HG03469 (cell line): ENCODE measurements around the gene CRHR2.

Experiments used
- ATAC-seq: cut with Tn5 transposase; IDR thresholded peaks from one replicate; pipeline ENCODE4 v1.9.1; 2021; ENCODE audit warnings: mild to moderate bottlenecking, moderate library complexity, moderate number of reproducible peaks; ENCODE audit not compliant: unreplicated experiment

The CRHR2 gene

GRCh38 chr7:30707391-30708357, 25.4 kb upstream of the CRHR2 start:
- no peak for ATAC-seq

GRCh38 chr7:30706908-30707307, 24.7 kb upstream of the CRHR2 start:
- ATAC-seq, result no peak

DNA sequence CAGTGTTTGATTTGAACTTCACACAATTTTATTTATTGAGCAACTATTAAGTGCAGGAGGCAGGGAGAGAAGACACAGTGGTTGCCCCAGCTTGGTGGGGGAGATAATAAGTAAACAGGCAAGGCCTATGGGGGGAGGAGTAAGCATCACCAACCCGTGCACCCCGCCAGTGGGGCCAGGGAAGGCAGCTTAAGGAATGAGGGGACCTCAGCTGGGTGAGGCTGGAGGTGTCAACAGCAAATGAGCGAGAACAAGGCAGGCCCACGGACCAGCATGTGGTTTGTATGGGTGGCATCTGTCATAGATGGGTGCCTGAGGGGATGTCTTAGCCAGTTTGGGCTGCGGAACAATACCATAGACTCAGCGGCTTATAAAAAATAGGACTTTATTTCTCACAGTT, 24.1 kb upstream of the CRHR2 start:
- no peak for ATAC-seq

DNA sequence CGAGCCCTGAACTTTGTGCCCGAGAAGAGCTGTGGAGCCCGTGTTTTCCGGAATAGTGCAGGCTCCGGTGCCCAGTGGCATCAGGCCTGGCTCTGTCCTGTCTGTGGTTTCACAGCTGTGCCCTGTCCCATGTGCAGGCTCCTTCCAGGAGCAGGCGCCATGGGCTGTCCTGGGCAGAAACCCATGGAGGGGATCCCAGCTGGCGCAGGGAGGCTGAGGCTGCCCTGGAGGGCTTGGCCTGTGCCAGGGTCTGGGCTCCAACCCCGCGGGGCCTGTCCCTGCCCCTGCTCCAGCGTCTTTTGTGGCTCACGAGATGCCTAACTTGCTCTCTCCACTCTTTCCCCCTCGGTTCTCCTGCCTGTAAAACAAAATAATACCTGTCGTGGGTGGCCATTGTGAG, 23.3 kb upstream of the CRHR2 start:
- ATAC-seq, result no peak

GRCh38 chr7:30705008-30705407, 22.8 kb upstream of the CRHR2 start:
- ATAC-seq, result no peak

- no peak for ATAC-seq
Observed at GRCh38 chr7:30703756-30704155, 21.5 kb upstream of the CRHR2 start.

DNA sequence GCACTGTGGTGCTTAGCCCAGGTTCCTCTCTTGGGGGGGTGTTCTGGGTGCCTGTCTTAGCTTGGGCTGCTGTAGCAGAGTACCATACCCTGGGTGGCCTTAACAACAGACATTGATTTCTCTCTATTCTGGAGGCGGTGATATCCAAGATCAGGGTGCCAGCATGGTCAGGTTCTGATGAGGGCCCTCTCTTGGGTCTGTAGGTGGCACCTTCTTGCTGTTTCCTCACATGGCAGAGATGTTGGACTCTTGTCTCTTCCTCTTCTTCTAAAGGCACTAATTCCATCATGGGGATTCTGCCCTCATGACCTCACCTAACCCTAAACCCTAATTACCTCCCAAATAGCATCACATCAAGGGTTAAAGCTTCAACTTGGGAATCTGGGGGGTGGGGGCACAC, 19.9 kb upstream of the CRHR2 start:
- no peak for ATAC-seq

DNA sequence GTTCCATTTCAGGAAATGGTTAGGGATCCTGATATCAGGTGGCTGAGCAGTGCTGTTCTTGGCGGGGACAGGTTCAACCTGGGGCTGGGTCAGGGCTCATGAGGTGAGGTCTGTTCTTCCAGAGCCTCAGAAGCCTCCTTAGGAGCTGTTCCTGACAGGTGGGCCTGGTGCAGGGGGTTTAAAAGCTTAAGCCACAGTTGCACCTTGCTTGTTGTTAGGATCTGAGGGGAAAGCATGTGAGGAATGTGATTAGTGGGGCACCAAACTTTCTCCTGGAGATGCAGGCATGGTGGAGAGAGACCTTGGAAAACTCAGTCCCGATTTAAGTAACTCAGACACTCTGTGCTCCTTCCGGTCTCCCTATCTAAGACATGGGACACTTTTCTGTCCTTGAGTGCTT, 18.7 kb upstream of the CRHR2 start:
- ATAC-seq, result no peak

GRCh38 chr7:30699706-30700495, 17.6 kb upstream of the CRHR2 start:
- no peak for ATAC-seq

DNA sequence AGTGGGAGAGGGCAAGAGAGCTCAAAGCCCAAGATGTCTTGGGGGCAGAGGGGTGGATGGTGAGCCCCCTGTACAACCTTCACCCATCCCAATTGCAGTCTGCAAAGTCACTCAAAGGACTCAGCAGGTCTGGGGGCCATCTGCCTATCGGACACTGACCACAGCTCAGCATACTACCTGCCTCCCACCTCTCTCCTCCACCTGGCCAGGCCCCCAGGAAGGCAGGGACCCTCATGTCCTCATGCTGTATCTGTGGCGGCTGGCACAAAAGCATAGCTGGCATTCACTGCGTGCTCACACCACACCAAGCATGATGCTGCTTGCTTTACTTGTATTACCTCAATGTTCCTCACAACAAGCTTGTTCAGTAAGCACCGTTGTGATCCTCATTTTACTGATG, 16.2 kb upstream of the CRHR2 start:
- ATAC-seq, result no peak

- ATAC-seq, result no peak
Observed at GRCh38 chr7:30697719-30698460, 15.6 kb upstream of the CRHR2 start.

- ATAC-seq, result no peak
Observed at GRCh38 chr7:30694774-30695721, 12.8 kb upstream of the CRHR2 start.

GRCh38 chr7:30694218-30694745, 12.0 kb upstream of the CRHR2 start:
- ATAC-seq, result no peak

DNA sequence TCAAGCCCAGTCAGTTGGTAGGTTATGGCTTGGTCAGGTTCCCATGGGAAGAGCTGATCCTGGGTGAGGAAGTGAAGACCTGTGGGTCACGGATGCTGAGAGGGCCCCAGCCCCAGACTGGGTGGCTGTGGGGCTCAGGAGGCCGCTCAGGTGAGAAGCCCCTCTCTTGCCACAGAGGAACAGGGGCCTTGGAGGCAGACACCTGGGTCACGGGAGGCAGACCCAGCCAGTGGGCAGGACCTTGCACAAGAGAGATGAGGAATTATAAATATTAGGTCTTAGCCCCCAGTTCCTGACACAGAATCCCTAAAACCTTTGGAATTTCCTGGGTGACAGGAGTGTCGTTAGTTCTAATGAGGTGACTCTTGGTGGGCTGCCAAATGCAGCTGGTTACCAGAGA, 10.6 kb upstream of the CRHR2 start:
- no peak for ATAC-seq

DNA sequence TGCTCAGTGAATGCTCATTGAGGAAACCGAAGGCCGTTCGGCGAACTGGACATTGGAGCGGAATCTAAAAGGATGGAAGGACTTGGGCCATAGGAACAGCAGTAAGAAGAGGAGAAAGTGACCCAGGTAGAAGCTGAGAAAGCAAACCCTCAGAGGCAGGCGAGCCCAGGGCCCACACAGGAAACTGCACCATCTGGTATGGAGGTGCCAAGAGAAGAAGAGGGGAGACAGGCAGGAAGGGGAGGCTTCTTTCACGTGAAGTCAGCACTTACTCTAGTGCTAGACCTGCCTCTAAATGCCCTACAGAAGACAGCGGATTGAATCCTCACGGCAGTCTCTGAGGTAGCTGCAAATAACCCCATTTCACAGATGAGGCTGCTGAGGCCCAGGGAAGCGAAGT, 10.2 kb upstream of the CRHR2 start:
- ATAC-seq, result no peak

DNA sequence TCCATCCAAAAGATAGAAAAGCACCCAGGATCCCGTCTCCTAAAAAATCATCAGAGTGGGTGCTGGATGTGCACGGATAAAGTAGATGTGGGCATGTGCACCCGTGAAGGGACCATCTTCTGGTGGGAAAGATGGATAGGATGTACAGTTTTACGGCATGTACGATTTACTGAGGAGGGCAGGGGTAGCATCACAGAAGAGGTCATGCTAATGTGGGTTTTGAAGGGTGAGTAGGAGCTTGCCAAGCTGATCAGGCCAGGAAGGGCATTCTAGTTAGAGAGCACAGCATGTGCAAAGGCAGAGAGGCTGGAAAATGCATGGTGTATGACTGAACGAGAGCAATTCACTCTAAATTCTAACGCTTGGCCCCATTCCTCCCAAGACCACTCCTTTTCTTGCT, 7.8 kb upstream of the CRHR2 start:
- ATAC-seq, result no peak

DNA sequence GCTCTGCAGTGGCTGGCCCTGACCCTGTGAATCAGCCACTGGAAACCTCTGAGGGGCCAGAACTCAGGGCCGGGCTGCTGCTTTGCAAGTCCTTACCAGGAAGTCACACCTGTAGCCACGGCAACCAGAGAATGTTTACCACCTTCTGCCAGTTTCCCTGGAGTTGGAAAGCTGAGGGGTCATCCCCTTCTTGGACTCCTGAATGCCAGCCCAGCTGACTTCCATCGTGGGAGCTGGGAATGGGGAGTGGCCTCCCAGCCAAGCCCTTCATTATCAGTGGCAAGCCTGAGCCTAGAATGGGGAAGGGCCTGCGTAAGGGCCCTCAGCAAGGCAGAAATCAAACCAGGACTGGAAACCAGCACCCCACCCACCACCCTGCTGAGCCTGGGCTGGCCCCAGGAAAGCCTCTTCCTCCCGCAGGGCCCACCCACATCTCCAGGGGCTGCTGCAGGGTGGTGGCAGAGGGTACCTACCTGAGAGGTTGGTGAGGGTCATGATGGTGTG, 6.5 kb upstream of the CRHR2 start:
- no peak for ATAC-seq

DNA sequence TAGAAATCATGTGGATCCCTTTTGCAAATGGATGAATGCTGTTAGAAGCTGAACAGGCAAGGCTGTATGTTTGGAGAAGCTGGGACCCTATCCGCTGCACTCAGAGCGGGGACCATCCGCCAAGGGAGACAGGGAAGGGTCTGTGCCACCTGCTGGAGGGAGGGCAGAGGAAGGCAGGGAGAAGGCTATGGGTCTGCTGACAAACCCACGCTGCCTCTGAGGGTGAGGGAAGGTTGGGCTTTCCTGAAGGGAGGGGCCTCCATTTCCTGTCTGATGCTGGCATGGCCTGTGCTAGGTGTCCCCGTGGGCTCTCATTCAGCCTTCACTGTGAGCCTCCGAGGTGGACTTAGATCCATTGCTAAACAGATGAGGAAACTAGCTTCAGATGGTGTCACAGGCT, 5.3 kb upstream of the CRHR2 start:
- ATAC-seq, result no peak

GRCh38 chr7:30684351-30684750, 2.1 kb upstream of the CRHR2 start:
- ATAC-seq, result no peak

DNA sequence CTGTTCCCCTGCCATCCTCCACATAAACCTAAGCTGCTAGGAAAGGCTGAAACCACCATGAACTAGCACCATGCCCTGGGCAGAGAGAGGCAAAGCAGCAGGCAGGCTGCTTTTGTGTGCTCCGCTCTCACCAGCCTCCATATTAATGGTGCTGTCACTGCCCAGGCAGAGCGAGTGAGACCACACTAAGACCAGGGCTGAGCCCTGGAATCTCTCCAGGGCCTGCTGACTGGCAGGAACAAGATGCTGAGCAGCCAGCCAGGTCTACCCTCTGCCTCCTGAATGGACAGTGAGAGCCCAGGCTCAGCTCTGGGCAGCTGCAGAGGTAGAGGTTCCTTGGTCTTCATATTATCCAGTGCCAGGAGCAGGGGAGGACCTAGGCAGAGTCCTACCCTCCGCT, 1.6 kb upstream of the CRHR2 start:
- ATAC-seq, result no peak
